Kidney (tissue), 14 donors: ENCODE results near the gene CTSD. TPM values are rescaled to one million over a fixed set of nuclear protein-coding genes. Genes with fewer than 3 reads are reported as not detected.

Experiments used
- DNase-seq, 5 donors: peaks; one replicate each; pipeline ENCODE4 v3.0.0-alpha.2; 2013 to 2020
- FAIRE-seq: peaks from 2 replicates; lab custom pipeline; 2012; peaks lifted over from hg19 to GRCh38; lab: Jason Lieb, UNC
- H3K27ac ChIP-seq, 2 donors: one replicate each; pipeline ENCODE4 v1.7.0; 2013; ENCODE audit warnings: low read depth in 2 of 2, low read length in 2 of 2, inconsistent platforms in 1 of 2
- H3K27me3 ChIP-seq: one replicate; pipeline ENCODE4 v1.7.1; 2013; ENCODE audit warnings: low read length, inconsistent platforms; ENCODE audit not compliant: control insufficient read depth, insufficient read depth
- H3K36me3 ChIP-seq, 3 donors: one replicate each; pipeline versions ENCODE4 v1.7.0 to v1.7.1; 2013; ENCODE audit warnings: low read length in 3 of 3, control low read depth in 1 of 3, inconsistent platforms in 1 of 3; ENCODE audit not compliant: insufficient read depth in 3 of 3, control insufficient read depth in 2 of 3
- H3K4me1 ChIP-seq, 3 donors: one replicate each; pipeline versions ENCODE4 v1.7.0 to v1.7.1; 2013; ENCODE audit warnings: low read length in 3 of 3, inconsistent platforms in 1 of 3, low read depth in 1 of 3; ENCODE audit not compliant: control insufficient read depth in 2 of 3, insufficient read depth in 2 of 3
- H3K4me3 ChIP-seq, 3 donors: one replicate each; pipeline versions ENCODE4 v1.7.0 to v1.8.1; 2013; ENCODE audit warnings: low read length in 3 of 3, control low read depth in 1 of 3, inconsistent platforms in 1 of 3
- H3K9ac ChIP-seq, 3 donors: one replicate each; pipeline versions ENCODE4 v1.7.0 to v1.7.1; 2013; ENCODE audit warnings: low read length in 3 of 3, control low read depth in 1 of 3, inconsistent platforms in 1 of 3
- H3K9me3 ChIP-seq, 3 donors: one replicate each; pipeline versions ENCODE4 v1.7.0 to v1.7.1; 2013; ENCODE audit warnings: low read length in 3 of 3, control low read depth in 1 of 3, inconsistent platforms in 1 of 3; ENCODE audit not compliant: control insufficient read depth in 2 of 3, insufficient read depth in 1 of 3
- CTCF ChIP-seq: IDR thresholded peaks from 3 replicates; pipeline ENCODE4 v1.5.1; 2012; ENCODE audit warnings: mild to moderate bottlenecking, moderate library complexity, borderline replicate concordance; ENCODE audit not compliant: insufficient read depth; ENCODE audit errors: extremely low read depth
- intact Hi-C: fragments of 100-400 bp; cut with DNase I; formaldehyde crosslinking; loops from one replicate; pipeline ENCODE4 v1.11.1; 2022
- polyA plus RNA-seq: library from polyadenylated mRNA; stranded (reverse); fragments of 350-450 nt; fragmentation: Illumina TruSeq; extraction: RNeasy Lipid Tissue Mini Kit (QIAGEN cat#74804); gene quantifications from one replicate; pipeline ENCODE4 v1.2.3, GENCODE V29; 2014; ENCODE audit warnings: low read depth, low replicate concordance; ENCODE audit not compliant: insufficient read depth
- total RNA-seq: library from RNA; stranded (reverse); fragmentation: NEBNext Ultra II Directional; extraction: Animal tissue kit (Norgen Biotek cat#: 25700); gene quantifications from one replicate; pipeline ENCODE4 v1.2.1, GENCODE V29; 2021
- donor health status: control.
- donor health status: control.
- donor health status: control.
- donor health status: control.
- donor health status: control.
- donor health status: DM: yes; HTN: yes; CAD: no.
- donor health status: Normal renal cell carcinoma (clear cell type).

The CTSD gene
- total and polyA plus RNA-seq, 2 donors from 2014 or later = 2,183 to 2,764 TPM

GRCh38 chr11:1779034-1779805, 15.5 kb upstream of the CTSD start:
- Histone ChIP-seq H3K4me3 (no peak overlapping the region), H3K9ac (no peak overlapping the region), H3K4me1 (peaks cover 0 to 4% (median 0%) of the 10 kb centered on the region in 3 donors), H3K9me3 (no peaks in the 10 kb centered on the region), H3K36me3 (no peaks in the 10 kb centered on the region), H3K27ac (no peak overlapping the region), H3K27me3 (no peaks in the 10 kb centered on the region)
- intact Hi-C loops = no loop called here
- no peak for FAIRE-seq
- peak in 1 of 5 donors; percentile 7 for DNase-seq
- no peak for TF ChIP-seq CTCF

GRCh38 chr11:1778141-1778911, 14.6 kb upstream of the CTSD start:
- intact Hi-C loops = no loop called here
- TF ChIP-seq CTCF = no peak
- Histone ChIP-seq H3K4me3 (no peak overlapping the region), H3K4me1 (peaks cover 0 to 4% (median 0%) of the 10 kb centered on the region in 3 donors), H3K36me3 (no peaks in the 10 kb centered on the region), H3K9ac (no peak overlapping the region), H3K9me3 (no peaks in the 10 kb centered on the region), H3K27ac (no peak overlapping the region), H3K27me3 (no peaks in the 10 kb centered on the region)
- DNase-seq (peak in 1 of 5 donors; percentile 7), FAIRE-seq (no peak)

GRCh38 chr11:1777737-1778136, 14.0 kb upstream of the CTSD start:
- no peak for DNase-seq
- Histone ChIP-seq H3K4me3 (no peak overlapping the region), H3K9ac (no peak overlapping the region), H3K36me3 (no peaks in the 10 kb centered on the region), H3K4me1 (peaks cover 0 to 7% (median 0%) of the 10 kb centered on the region in 3 donors), H3K27me3 (no peaks in the 10 kb centered on the region), H3K9me3 (no peaks in the 10 kb centered on the region), H3K27ac (no peak overlapping the region)
- no peak for FAIRE-seq
- no peak for TF ChIP-seq CTCF
- intact Hi-C loops = no loop called here
